OCI-LY1 (cell line): ENCODE data around the gene POLR2J.
"Not testable (repeated sequence)": the region's sequence is repeated elsewhere in the genome, so short reads cannot be mapped to it uniquely, and the experiment has no call there.

Source experiments
- EZH2 ChIP-seq: fragments of 200-600 bp; sonication (generic), shearing (Covaris generic); IDR thresholded peaks from 2 replicates; pipeline ENCODE4 v1.8.0; 2017; ENCODE audit warnings: borderline replicate concordance, mixed run types, mild to moderate bottlenecking, antibody characterized with exemption, low read length, moderate library complexity, mixed read lengths
- TF ChIP-seq, protein P1 (sequence below): fragments of 200-600 bp; sonication (generic), shearing (Covaris generic); IDR thresholded peaks from 2 replicates; pipeline ENCODE4 v1.5.1; 2017; ENCODE audit warnings: mild to moderate bottlenecking, antibody characterized with exemption, low read length, moderate library complexity, mixed read lengths

DNA sequence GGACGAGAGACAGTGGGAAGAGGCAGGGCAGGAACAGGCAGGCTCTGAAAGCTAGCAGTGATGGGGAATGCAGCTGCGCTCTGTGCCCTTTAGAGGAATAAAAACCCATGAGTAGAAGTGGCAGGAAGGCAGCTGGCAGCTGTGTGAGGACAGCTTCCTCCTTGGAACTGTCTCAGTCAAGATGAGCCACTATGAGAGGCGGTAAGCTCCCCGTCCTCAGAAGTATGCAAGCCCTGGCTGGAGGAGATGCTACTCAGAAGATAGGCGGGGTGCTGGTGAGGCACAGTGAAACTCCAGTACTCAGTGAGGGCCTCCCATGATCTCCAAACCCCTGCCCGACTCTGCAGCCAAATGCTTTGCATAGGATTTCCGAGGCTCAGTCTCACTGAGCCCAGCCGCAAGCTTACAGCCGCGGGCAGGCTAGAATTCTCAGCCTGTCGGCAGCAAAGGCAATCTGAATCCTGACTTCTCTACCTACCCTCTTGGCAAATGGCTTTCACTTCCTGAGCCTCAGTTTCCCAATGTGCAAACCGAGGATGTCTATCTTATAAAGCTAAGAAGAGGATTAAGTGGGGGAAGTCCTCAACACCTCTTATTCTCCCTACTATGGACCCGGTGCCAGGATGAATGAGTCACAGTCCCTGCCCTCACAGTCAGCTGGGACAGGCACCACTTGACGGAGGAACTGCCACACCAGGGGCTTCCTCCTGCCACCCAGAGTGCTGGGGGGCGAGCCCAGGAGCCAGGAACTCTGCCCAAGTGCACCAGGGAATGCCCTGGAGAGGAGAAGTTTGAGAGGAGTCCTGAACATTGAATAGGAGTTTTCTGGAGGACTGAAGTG lies 36.4 kb upstream of the POLR2J start:
- not testable (repeated sequence) for TF ChIP-seq EZH2
- TF ChIP-seq, protein P1, sequence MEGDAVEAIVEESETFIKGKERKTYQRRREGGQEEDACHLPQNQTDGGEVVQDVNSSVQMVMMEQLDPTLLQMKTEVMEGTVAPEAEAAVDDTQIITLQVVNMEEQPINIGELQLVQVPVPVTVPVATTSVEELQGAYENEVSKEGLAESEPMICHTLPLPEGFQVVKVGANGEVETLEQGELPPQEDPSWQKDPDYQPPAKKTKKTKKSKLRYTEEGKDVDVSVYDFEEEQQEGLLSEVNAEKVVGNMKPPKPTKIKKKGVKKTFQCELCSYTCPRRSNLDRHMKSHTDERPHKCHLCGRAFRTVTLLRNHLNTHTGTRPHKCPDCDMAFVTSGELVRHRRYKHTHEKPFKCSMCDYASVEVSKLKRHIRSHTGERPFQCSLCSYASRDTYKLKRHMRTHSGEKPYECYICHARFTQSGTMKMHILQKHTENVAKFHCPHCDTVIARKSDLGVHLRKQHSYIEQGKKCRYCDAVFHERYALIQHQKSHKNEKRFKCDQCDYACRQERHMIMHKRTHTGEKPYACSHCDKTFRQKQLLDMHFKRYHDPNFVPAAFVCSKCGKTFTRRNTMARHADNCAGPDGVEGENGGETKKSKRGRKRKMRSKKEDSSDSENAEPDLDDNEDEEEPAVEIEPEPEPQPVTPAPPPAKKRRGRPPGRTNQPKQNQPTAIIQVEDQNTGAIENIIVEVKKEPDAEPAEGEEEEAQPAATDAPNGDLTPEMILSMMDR = not testable (repeated sequence)
